B cell (primary cell): ENCODE data around the gene CNNM4. TPM values are rescaled to one million over a fixed set of nuclear protein-coding genes. Genes with fewer than 3 reads are reported as not detected.

ENCODE experiments used
- ATAC-seq: fragments of 200-7000 bp; cut with Tn5 transposase; one replicate; pipeline ENCODE4 v1.10.0; 2021; ENCODE audit warnings: low read depth, mild to moderate bottlenecking, moderate number of reproducible peaks, moderate library complexity
- CTCF ChIA-PET: fragments of 350-600 bp; sonication (Branson Sonifier 250); formaldehyde crosslinking; loops from one replicate; lab custom pipeline; 2021; ENCODE audit warnings: antibody characterized with exemption, inconsistent platforms; lab: Charles Lee
- POLR2A ChIA-PET: fragments of 350-600 bp; sonication (Branson Sonifier 250); formaldehyde crosslinking; loops from one replicate; lab custom pipeline; 2021; ENCODE audit warnings: antibody characterized with exemption; lab: Charles Lee
- DNase-seq: peaks from one replicate; pipeline ENCODE4 v3.0.0; 2013
- H2AFZ ChIP-seq: 2 replicates; pipeline ENCODE4 v1.6.1; 2012; ENCODE audit warnings: mild to moderate bottlenecking, low read depth, low read length; ENCODE audit not compliant: insufficient read depth, poor library complexity, severe bottlenecking
- H3K27ac ChIP-seq, 2 donors: 1 replicate in 1 of 2; 2 replicates in 1 of 2; pipeline ENCODE4 v1.5.1; 2012 to 2013; ENCODE audit warnings: low read length in 2 of 2, mild to moderate bottlenecking in 2 of 2, moderate library complexity in 1 of 2
- H3K27me3 ChIP-seq, 4 experiments: fragments of 200-600 bp in 1 of 4; sonication (generic) in 1 of 4; replicated peaks in 1 of 4; 1 replicate in 2 of 4; 2 replicates in 2 of 4; pipeline versions ENCODE4 v1.6.1 to v1.7.0; 2013 to 2016; ENCODE audit warnings: low read length in 3 of 4, mild to moderate bottlenecking in 2 of 4, mixed read lengths in 1 of 4, moderate library complexity in 1 of 4; ENCODE audit not compliant: insufficient read depth in 4 of 4, control insufficient read depth in 3 of 4; ENCODE audit errors: control extremely low read depth in 1 of 4
- H3K36me3 ChIP-seq, 2 experiments: replicated peaks in 1 of 2; 1 replicate in 1 of 2; 2 replicates in 1 of 2; pipeline versions ENCODE4 v1.6.1 to v1.7.1; 2013; ENCODE audit warnings: low read length in 1 of 2; ENCODE audit not compliant: insufficient read depth in 2 of 2, control insufficient read depth in 1 of 2; ENCODE audit errors: control extremely low read depth in 1 of 2, extremely low read depth in 1 of 2
- H3K4me1 ChIP-seq, 2 donors: fragments of 200-600 bp in 1 of 2; sonication (generic) in 1 of 2; 1 replicate in 1 of 2; 2 replicates in 1 of 2; pipeline versions ENCODE4 v1.5.1 to v1.6.1; 2013 to 2017; ENCODE audit warnings: low read length in 2 of 2; ENCODE audit not compliant: control insufficient read depth in 2 of 2, insufficient read depth in 2 of 2
- H3K4me2 ChIP-seq: replicated peaks from 2 replicates; pipeline ENCODE3; 2012; ENCODE audit warnings: mild to moderate bottlenecking, low read depth, low read length; ENCODE audit not compliant: poor library complexity, severe bottlenecking
- H3K4me3 ChIP-seq, 5 experiments: fragments of 200-600 bp in 1 of 5; sonication (generic) in 1 of 5; 1 replicate in 3 of 5; 2 replicates in 2 of 5; pipeline versions ENCODE4 v1.5.1 to v1.7.0; 2011 to 2016; ENCODE audit warnings: low read length in 4 of 5, mild to moderate bottlenecking in 4 of 5, low read depth in 2 of 5, control low read depth in 1 of 5, moderate library complexity in 1 of 5; ENCODE audit not compliant: insufficient read depth in 1 of 5; ENCODE audit errors: control extremely low read depth in 1 of 5, extremely low read depth in 1 of 5
- H3K79me2 ChIP-seq: fragments of 200-600 bp; sonication (generic); one replicate; pipeline ENCODE4 v1.6.0; 2016; ENCODE audit warnings: low read length; ENCODE audit not compliant: control insufficient read depth, insufficient read depth
- H3K9ac ChIP-seq: fragments of 200-600 bp; sonication (generic); 2 replicates; pipeline ENCODE4 v1.6.1; 2017; ENCODE audit warnings: mild to moderate bottlenecking, low read length, moderate library complexity
- H3K9me3 ChIP-seq, 3 donors: one replicate each; pipeline versions ENCODE4 v1.6.1 to v1.7.1; 2013; ENCODE audit warnings: low read length in 2 of 3; ENCODE audit not compliant: control insufficient read depth in 2 of 3, insufficient read depth in 1 of 3; ENCODE audit errors: control extremely low read depth in 1 of 3
- H4K20me1 ChIP-seq: 2 replicates; pipeline ENCODE4 v1.6.0; 2012; ENCODE audit warnings: mild to moderate bottlenecking, low read length; ENCODE audit not compliant: insufficient read depth, control insufficient read depth, poor library complexity, severe bottlenecking
- H3K27ac Mint-ChIP-seq: one replicate; pipeline ENCODE4 v1.8.0; 2021; ENCODE audit warnings: mixed read lengths
- H3K27me3 Mint-ChIP-seq: one replicate; pipeline ENCODE4 v1.8.0; 2021; ENCODE audit warnings: mixed read lengths
- H3K4me1 Mint-ChIP-seq: one replicate; pipeline ENCODE4 v1.8.0; 2021; ENCODE audit warnings: mixed read lengths
- H3K4me3 Mint-ChIP-seq: one replicate; pipeline ENCODE4 v1.8.0; 2021; ENCODE audit warnings: mixed read lengths
- H3K9me3 Mint-ChIP-seq: one replicate; pipeline ENCODE4 v1.8.0; 2022; ENCODE audit warnings: mixed read lengths; ENCODE audit not compliant: insufficient read depth
- EZH2 ChIP-seq: IDR thresholded peaks from 2 replicates; pipeline ENCODE4 v1.6.1; 2012; ENCODE audit warnings: borderline replicate concordance, low read depth, mild to moderate bottlenecking, moderate library complexity, low read length; ENCODE audit not compliant: insufficient read depth, poor library complexity, severe bottlenecking
- WGBS: methylation state at CpG from one replicate; pipeline ENCODE4 v1.1.5; 2013; ENCODE audit warnings: missing lambda C conversion rate; ENCODE audit not compliant: insufficient coverage; 5-methylcytosine and 5-hydroxymethylcytosine counted together
- intact Hi-C: fragments of 100-400 bp; cut with micrococcal nuclease; formaldehyde crosslinking; loops from one replicate; pipeline ENCODE4 v1.10.0; 2022
- polyA plus RNA-seq: library from polyadenylated mRNA; depleted of rRNA; stranded (reverse); fragments of >200 nt; gene quantifications from 2 replicates; pipeline ENCODE4 v1.2.3, GENCODE V29; 2012
- total RNA-seq, 2 donors: library from RNA; stranded (reverse); fragments of 120-200 nt in 1 of 2; gene quantifications; 1 replicate in 1 of 2; 2 replicates in 1 of 2; pipeline versions ENCODE4 v1.2.3 to v1.2.4, GENCODE V29; 2013 to 2022
- TF ChIP-seq, protein P1 (sequence below): fragments of 200-600 bp; IDR thresholded peaks from one replicate; pipeline ENCODE4 v1.8.0; 2022; ENCODE audit warnings: antibody characterized with exemption, mild to moderate bottlenecking

Gene CNNM4
- total and polyA plus RNA-seq, 2 donors (not counting 1 experiment from before 2014, with no cell fraction given) = 15.1 to 24.0 TPM

DNA sequence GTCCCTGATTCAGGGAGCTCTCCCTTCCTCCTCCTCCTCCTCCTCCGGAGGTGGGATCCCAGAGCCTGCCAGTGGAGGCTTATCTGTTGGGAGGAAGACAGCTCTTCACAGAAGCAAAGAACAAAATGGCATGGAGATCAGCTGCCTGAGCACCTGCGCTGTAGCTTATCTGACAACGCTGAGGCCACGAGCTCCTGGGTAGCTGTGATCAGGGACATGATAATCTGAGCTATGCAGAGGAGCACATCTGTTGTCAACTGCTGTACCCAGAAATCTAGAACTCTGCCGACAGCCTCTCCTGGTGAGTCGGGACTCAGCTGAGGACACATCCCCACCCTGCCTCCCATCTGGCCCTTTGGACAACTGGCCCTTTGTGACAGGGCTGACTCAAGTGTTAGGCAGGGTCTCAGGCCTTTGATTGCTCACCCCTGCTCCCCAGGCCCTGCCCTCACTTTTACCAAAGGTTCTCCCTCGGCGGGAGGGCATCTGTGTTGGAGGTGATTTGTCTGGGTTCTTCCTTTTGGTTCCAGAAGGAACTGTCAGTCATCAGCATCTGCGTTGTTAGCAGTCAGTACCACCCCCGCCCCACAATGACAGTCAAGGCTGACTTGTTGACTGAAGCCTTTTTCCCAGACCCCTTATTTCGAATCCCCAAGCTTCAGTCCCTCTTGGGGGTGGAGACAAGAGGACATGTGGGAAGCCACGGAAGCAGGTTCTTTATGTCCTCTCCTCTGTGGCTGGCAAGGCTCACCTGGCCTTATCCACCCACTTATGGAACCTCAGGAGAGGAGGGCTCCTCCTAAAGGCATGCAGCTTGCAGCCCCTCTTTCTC is 49.5 kb downstream of the CNNM4 start:
- Histone ChIP-seq H3K36me3 (peaks cover 0 to 29% of the 10 kb centered on the region in 2 experiments), H3K9ac (no peak overlapping the region), H3K4me1 (peaks cover 18 to 22% of the 10 kb centered on the region in 2 donors), H3K79me2 (no peaks in the 10 kb centered on the region), H2AFZ (no peak overlapping the region), H3K9me3 (no peaks in the 10 kb centered on the region), H3K27me3 (no peaks in the 10 kb centered on the region), H3K4me2 (no peak overlapping the region), H4K20me1 (no peaks in the 10 kb centered on the region), H3K27ac (no peak overlapping the region), H3K4me3 (no peak overlapping the region)
- TF ChIP-seq, protein P1, sequence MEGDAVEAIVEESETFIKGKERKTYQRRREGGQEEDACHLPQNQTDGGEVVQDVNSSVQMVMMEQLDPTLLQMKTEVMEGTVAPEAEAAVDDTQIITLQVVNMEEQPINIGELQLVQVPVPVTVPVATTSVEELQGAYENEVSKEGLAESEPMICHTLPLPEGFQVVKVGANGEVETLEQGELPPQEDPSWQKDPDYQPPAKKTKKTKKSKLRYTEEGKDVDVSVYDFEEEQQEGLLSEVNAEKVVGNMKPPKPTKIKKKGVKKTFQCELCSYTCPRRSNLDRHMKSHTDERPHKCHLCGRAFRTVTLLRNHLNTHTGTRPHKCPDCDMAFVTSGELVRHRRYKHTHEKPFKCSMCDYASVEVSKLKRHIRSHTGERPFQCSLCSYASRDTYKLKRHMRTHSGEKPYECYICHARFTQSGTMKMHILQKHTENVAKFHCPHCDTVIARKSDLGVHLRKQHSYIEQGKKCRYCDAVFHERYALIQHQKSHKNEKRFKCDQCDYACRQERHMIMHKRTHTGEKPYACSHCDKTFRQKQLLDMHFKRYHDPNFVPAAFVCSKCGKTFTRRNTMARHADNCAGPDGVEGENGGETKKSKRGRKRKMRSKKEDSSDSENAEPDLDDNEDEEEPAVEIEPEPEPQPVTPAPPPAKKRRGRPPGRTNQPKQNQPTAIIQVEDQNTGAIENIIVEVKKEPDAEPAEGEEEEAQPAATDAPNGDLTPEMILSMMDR = no peak
- TF ChIP-seq EZH2 = no peak
- H3K4me3 Mint-ChIP-seq = no peak overlapping the region
- DNase-seq (no peak), ATAC-seq (no peak)
- CTCF ChIA-PET = interaction anchor here (1.0 to 1.7 kb wide), 2 partner anchors 17 to 48 kb away, joined by 4 to 5 read pairs; partner anchors contain the start of gene ANKRD39
- H3K9me3 Mint-ChIP-seq = no peaks in the 10 kb centered on the region
- WGBS = 96% methylated on average over 8 of the region's 12 CpGs
- H3K27me3 Mint-ChIP-seq = no peaks in the 10 kb centered on the region
- peaks cover 27% of the 10 kb centered on the region for H3K4me1 Mint-ChIP-seq
- intact Hi-C loops = no loop called here
- H3K27ac Mint-ChIP-seq = peak overlapping the region; percentile 20
- POLR2A ChIA-PET = no interaction called here

DNA sequence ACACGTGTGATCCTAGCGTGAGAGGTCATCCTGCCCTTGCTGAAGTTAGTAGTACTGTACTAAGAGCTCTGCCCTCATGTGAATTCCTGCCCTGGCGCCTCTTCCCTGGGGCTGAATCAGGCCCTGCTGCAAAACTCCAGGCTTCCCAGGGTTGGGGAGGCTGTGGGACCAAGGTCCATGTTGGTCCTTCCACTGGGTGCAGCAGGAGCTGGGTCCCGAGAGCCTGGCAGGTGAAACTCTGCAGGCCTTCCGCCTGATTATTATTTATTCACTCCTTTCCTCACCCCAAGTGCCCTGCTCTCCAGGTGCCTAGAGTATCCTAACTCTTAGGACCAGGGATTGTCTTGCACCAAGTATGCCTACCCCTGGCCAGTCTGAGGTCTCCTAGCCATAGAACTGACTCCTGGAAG is 50.1 kb downstream of the CNNM4 start:
- CTCF ChIA-PET = interaction anchor here (1.7 kb wide), 1 partner anchor 47 kb away, joined by 5 read pairs; the partner anchor contains the start of gene ANKRD39
- H3K4me1 Mint-ChIP-seq = peaks cover 32% of the 10 kb centered on the region
- H3K36me3 ChIP-seq = peaks cover 0 to 29% of the 10 kb centered on the region in 2 experiments
- no peak overlapping the region for H2AFZ ChIP-seq
- 100% methylated on average over 4 of the region's 5 CpGs for WGBS
- H3K27ac Mint-ChIP-seq = peak overlapping the region; percentile 37
- H3K4me2 ChIP-seq = no peak overlapping the region
- intact Hi-C loops = no loop called here
- no peaks in the 10 kb centered on the region for H3K27me3 Mint-ChIP-seq
- no peak for ATAC-seq
- H3K9ac ChIP-seq = no peak overlapping the region
- POLR2A ChIA-PET = no interaction called here
- H3K27me3 ChIP-seq = no peaks in the 10 kb centered on the region
- no peak for DNase-seq
- no peaks in the 10 kb centered on the region for H3K9me3 ChIP-seq
- peaks cover 20 to 26% of the 10 kb centered on the region in 2 donors for H3K4me1 ChIP-seq
- H3K4me3 ChIP-seq = no peak overlapping the region
- H3K27ac ChIP-seq = no peak overlapping the region
- TF ChIP-seq, protein P1 = no peak
- no peak for TF ChIP-seq EZH2
- no peak overlapping the region for H3K4me3 Mint-ChIP-seq
- no peaks in the 10 kb centered on the region for H3K79me2 ChIP-seq
- H3K9me3 Mint-ChIP-seq = no peaks in the 10 kb centered on the region
- no peaks in the 10 kb centered on the region for H4K20me1 ChIP-seq
